SK-N-SH treated with all-trans-retinoic acid at 6 μM for 48 hours (cell line): ENCODE data around the gene KRTAP4-16.

Experiments used
- OSR1 ChIP-seq: fragments of 250-450 bp; sonication (Bioruptor Pico); IDR thresholded peaks from 2 replicates; pipeline ENCODE4 v1.8.0; 2022; ENCODE audit warnings: moderate library complexity, mild to moderate bottlenecking, inconsistent platforms
- RARB ChIP-seq: fragments of 250-450 bp; sonication (Bioruptor Pico); IDR thresholded peaks from 2 replicates; pipeline ENCODE4 v1.8.0; 2021; ENCODE audit warnings: mild to moderate bottlenecking, moderate library complexity
- TOX ChIP-seq: fragments of 250-450 bp; sonication (Bioruptor Pico); IDR thresholded peaks from 2 replicates; pipeline ENCODE4 v1.8.0; 2021; ENCODE audit warnings: mild to moderate bottlenecking, moderate library complexity, borderline replicate concordance
- TF ChIP-seq, protein P1 (sequence below): fragments of 250-450 bp; sonication (Bioruptor Pico); IDR thresholded peaks from 2 replicates; pipeline ENCODE4 v1.5.1; 2020; ENCODE audit warnings: low read depth, mild to moderate bottlenecking, moderate library complexity
- TF ChIP-seq, protein P2 (sequence below): fragments of 250-450 bp; sonication (Bioruptor Pico); IDR thresholded peaks from 2 replicates; pipeline ENCODE4 v1.8.0; 2020; ENCODE audit warnings: mild to moderate bottlenecking, moderate library complexity, borderline replicate concordance

DNA sequence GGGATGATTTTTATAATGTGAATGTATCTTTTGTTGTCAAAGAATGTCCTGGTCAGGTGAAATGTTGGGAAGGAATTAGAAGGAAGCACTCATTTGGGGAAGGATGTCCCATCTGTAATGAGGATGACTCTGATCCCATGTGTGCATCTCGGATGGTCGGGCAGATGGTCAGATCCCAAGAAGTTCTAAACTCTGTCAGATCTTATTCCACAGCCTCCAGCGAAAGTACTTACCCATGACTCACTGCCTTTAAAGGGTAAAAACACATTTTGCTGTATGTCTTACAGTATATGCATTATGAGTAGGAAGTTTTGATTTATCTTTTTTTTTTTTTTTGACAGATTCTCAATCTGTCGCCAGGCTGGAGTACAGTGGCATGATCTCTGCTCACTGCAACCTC lies 16.7 kb upstream of the KRTAP4-16 start:
- TF ChIP-seq, protein P1, sequence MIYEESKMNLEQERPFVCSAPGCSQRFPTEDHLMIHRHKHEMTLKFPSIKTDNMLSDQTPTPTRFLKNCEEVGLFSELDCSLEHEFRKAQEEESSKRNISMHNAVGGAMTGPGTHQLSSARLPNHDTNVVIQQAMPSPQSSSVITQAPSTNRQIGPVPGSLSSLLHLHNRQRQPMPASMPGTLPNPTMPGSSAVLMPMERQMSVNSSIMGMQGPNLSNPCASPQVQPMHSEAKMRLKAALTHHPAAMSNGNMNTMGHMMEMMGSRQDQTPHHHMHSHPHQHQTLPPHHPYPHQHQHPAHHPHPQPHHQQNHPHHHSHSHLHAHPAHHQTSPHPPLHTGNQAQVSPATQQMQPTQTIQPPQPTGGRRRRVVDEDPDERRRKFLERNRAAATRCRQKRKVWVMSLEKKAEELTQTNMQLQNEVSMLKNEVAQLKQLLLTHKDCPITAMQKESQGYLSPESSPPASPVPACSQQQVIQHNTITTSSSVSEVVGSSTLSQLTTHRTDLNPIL (CRISPR knock-in tag): no peak
- TF ChIP-seq TOX (no peak), RARB (CRISPR knock-in tag) (no peak), OSR1 (CRISPR knock-in tag) (no peak)
- TF ChIP-seq, protein P2, sequence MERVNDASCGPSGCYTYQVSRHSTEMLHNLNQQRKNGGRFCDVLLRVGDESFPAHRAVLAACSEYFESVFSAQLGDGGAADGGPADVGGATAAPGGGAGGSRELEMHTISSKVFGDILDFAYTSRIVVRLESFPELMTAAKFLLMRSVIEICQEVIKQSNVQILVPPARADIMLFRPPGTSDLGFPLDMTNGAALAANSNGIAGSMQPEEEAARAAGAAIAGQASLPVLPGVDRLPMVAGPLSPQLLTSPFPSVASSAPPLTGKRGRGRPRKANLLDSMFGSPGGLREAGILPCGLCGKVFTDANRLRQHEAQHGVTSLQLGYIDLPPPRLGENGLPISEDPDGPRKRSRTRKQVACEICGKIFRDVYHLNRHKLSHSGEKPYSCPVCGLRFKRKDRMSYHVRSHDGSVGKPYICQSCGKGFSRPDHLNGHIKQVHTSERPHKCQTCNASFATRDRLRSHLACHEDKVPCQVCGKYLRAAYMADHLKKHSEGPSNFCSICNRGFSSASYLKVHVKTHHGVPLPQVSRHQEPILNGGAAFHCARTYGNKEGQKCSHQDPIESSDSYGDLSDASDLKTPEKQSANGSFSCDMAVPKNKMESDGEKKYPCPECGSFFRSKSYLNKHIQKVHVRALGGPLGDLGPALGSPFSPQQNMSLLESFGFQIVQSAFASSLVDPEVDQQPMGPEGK (CRISPR knock-in tag): no peak
